A673 (cell line): ENCODE measurements around the gene FIBCD1. TPM values are rescaled to one million over a fixed set of nuclear protein-coding genes. Genes with fewer than 3 reads are reported as not detected.

ENCODE experiments used
- BruUV-seq: library from RNA; stranded (reverse); fragments of 400-500 nt; replicated peaks from 2 replicates; lab custom pipeline; 2021; lab: Mats Ljungman, UMichigan
- CTCF ChIA-PET: fragments of 300-600 bp; sonication (Branson Sonifier 250); formaldehyde crosslinking; loops from one replicate; lab custom pipeline; 2022; ENCODE audit warnings: antibody characterized with exemption; lab: Charles Lee
- POLR2A ChIA-PET: fragments of 300-600 bp; sonication (Branson Sonifier 250); formaldehyde crosslinking; loops from one replicate; lab custom pipeline; 2022; ENCODE audit warnings: antibody characterized with exemption; ENCODE audit not compliant: low non-redundant PET; lab: Charles Lee
- DNase-seq: peaks from one replicate; pipeline ENCODE4 v3.0.0-alpha.2; 2015; ENCODE audit warnings: low spot score
- H3K27ac ChIP-seq: fragments of 200-600 bp; sonication (generic); 2 replicates; pipeline ENCODE4 v1.5.1; 2016; ENCODE audit warnings: mixed run types, low read depth, mild to moderate bottlenecking, mixed read lengths, antibody characterized with exemption, low read length; ENCODE audit not compliant: poor library complexity, severe bottlenecking
- H3K27me3 ChIP-seq: fragments of 200-600 bp; sonication (generic); replicated peaks from 2 replicates; pipeline ENCODE4 v1.6.1; 2017; ENCODE audit warnings: mixed run types, low read depth, mild to moderate bottlenecking, mixed read lengths, antibody characterized with exemption, low read length; ENCODE audit not compliant: insufficient read depth, poor library complexity
- H3K36me3 ChIP-seq: fragments of 200-600 bp; sonication (generic); 2 replicates; pipeline ENCODE4 v1.6.1; 2016; ENCODE audit warnings: mixed run types, mild to moderate bottlenecking, mixed read lengths, antibody characterized with exemption, low read length; ENCODE audit not compliant: insufficient read depth, poor library complexity, severe bottlenecking
- H3K4me1 ChIP-seq: fragments of 200-600 bp; sonication (generic); 2 replicates; pipeline ENCODE4 v1.6.1; 2017; ENCODE audit warnings: mixed run types, mild to moderate bottlenecking, mixed read lengths, antibody characterized with exemption, low read length; ENCODE audit not compliant: insufficient read depth, poor library complexity, severe bottlenecking
- H3K4me3 ChIP-seq: fragments of 200-600 bp; sonication (generic); 2 replicates; pipeline ENCODE4 v1.5.1; 2016; ENCODE audit warnings: low read depth, mixed run types, mild to moderate bottlenecking, mixed read lengths, low read length; ENCODE audit not compliant: poor library complexity, severe bottlenecking
- H3K9me3 ChIP-seq: fragments of 200-600 bp; sonication (generic); 2 replicates; pipeline ENCODE4 v1.6.1; 2016; ENCODE audit warnings: mixed run types, low read depth, mild to moderate bottlenecking, mixed read lengths, antibody characterized with exemption, low read length; ENCODE audit not compliant: poor library complexity, severe bottlenecking
- CTCF ChIP-seq: fragments of 300-800, 200-600 bp; sonication (generic); conservative IDR thresholded peaks from 2 replicates; pipeline ENCODE4 v1.5.1; 2017; ENCODE audit warnings: low read depth, mild to moderate bottlenecking, antibody characterized with exemption, low read length, moderate library complexity, mixed read lengths
- EZH2 ChIP-seq: fragments of 200-600 bp; sonication (generic); IDR thresholded peaks from 2 replicates; pipeline ENCODE4 v1.6.1; 2017; ENCODE audit warnings: borderline replicate concordance, low read depth, mild to moderate bottlenecking, mixed read lengths, antibody characterized with exemption, low read length; ENCODE audit not compliant: poor library complexity, severe bottlenecking
- intact Hi-C: fragments of 100-400 bp; cut with micrococcal nuclease; formaldehyde crosslinking; loops from one replicate; pipeline ENCODE4 v1.10.0; 2022; ENCODE audit not compliant: unreplicated experiment
- total RNA-seq: library from RNA; stranded (reverse); gene quantifications from 2 replicates; pipeline ENCODE4 v1.2.3, GENCODE V29; 2021

The FIBCD1 gene
- total RNA-seq, 1 experiment from 2014 or later, result 0.19 TPM

GRCh38 chr9:130893341-130894101 lies 45.5 kb downstream of the FIBCD1 start:
- Histone ChIP-seq H3K27me3 (no peaks in the 10 kb centered on the region), H3K27ac (no peak overlapping the region), H3K4me1 (no peaks in the 10 kb centered on the region), H3K4me3 (no peak overlapping the region), H3K9me3 (no peaks in the 10 kb centered on the region), H3K36me3 (peaks cover 16% of the 10 kb centered on the region)
- ChIA-PET CTCF (no interaction called here), POLR2A (no interaction called here)
- no peak for DNase-seq
- TF ChIP-seq CTCF (no peak), EZH2 (no peak)
- intact Hi-C loops, result no loop called here
- BruUV-seq, result no TSS peak

- no peaks in the 10 kb centered on the region for H3K4me1 ChIP-seq
- no peaks in the 10 kb centered on the region for H3K9me3 ChIP-seq
- no peak overlapping the region for H3K27ac ChIP-seq
- no peak for DNase-seq
- BruUV-seq, result no TSS peak
- ChIA-PET CTCF (no interaction called here), POLR2A (no interaction called here)
- intact Hi-C loops, result no loop called here
- peaks cover 24% of the 10 kb centered on the region for H3K36me3 ChIP-seq
- H3K4me3 ChIP-seq, result no peak overlapping the region
- no peak for TF ChIP-seq CTCF
- no peak for TF ChIP-seq EZH2
- H3K27me3 ChIP-seq, result no peaks in the 10 kb centered on the region
These were observed 46.4 kb downstream of the FIBCD1 start for GRCh38 chr9:130892477-130893304.

- ChIA-PET CTCF (no interaction called here), POLR2A (no interaction called here)
- Histone ChIP-seq H3K4me1 (no peaks in the 10 kb centered on the region), H3K27ac (no peak overlapping the region), H3K9me3 (no peaks in the 10 kb centered on the region), H3K27me3 (no peaks in the 10 kb centered on the region), H3K4me3 (no peak overlapping the region), H3K36me3 (peaks cover 33% of the 10 kb centered on the region)
- no peak for DNase-seq
- intact Hi-C loops, result no loop called here
- TF ChIP-seq EZH2 (no peak), CTCF (no peak)
- BruUV-seq, result no TSS peak
These were observed 47.2 kb downstream of the FIBCD1 start for GRCh38 chr9:130891688-130892476.
